ENCODE results near the gene SAV1. TPM values are rescaled to one million over a fixed set of nuclear protein-coding genes. Genes with fewer than 3 reads are reported as not detected.
A peak's percentile ranks its signal among the peaks of the same experiment; 100 is the strongest.

The SAV1 gene
- total RNA-seq, 1 experiment from 2014 or later, result 34.7 TPM

DNA sequence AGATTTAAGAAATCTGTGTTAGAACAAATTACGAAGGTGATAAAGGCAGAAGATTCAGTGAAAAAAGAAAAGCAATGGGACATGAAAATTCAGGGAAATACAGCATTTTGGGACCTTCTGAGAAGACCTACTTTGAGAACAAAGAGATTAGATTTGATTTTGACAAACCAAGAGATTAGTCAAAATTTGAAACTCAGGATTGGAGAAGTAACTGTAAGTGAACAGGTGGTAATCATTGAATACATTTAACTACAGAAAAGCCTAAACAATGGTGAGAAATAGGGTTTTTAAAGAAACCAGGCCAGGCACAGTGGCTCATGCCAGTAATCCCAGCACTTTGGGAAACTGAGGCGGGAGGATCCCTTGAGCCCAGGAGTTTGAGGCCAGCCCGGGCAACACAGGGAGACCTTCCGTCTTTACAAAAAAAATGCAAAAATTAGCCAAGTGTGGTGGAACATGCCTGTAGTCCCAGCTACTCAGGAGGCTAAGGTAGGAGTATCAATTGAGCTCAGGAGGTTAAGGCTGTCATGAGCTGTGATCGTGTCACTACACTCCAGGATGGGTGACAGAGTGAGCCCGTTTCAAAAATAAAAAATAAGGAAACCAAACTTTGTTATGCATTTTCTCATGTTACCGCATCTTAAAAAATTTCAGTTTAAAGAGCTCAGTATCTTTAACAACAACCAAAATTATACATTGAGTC, 8.9 kb upstream of the SAV1 start:
- Mint-ChIP-seq H3K27me3 (ENCODE audit: insufficient read depth, unreplicated experiment) (no peaks in the 10 kb centered on the region), H3K27ac (ENCODE audit: low read depth, unreplicated experiment) (peak overlapping the region; percentile 73), H3K4me3 (ENCODE audit: unreplicated experiment) (peak overlapping the region; percentile 32), H3K36me3 (ENCODE audit: insufficient read depth, unreplicated experiment) (peaks cover 6% of the 10 kb centered on the region), H3K9me3 (ENCODE audit: unreplicated experiment) (no peaks in the 10 kb centered on the region), H3K4me1 (ENCODE audit: insufficient read depth, unreplicated experiment) (peaks cover 28% of the 10 kb centered on the region)
- intact Hi-C loops (cut with micrococcal nuclease), result no loop called here
- ChIA-PET POLR2A (interaction anchor here (0.6 to 3.0 kb wide), 18 partner anchors 9 to 365 kb away, joined by 3 to 40 read pairs (median 4); partner anchors contain the start of genes ATL1, DMAC2L, L2HGDH and SAV1), CTCF (interaction anchor here (0.6 to 1.8 kb wide), 6 partner anchors 9 to 134 kb away, joined by 3 to 5 read pairs (median 4); partner anchors contain the start of gene SAV1)
- TF ChIP-seq, protein P1, sequence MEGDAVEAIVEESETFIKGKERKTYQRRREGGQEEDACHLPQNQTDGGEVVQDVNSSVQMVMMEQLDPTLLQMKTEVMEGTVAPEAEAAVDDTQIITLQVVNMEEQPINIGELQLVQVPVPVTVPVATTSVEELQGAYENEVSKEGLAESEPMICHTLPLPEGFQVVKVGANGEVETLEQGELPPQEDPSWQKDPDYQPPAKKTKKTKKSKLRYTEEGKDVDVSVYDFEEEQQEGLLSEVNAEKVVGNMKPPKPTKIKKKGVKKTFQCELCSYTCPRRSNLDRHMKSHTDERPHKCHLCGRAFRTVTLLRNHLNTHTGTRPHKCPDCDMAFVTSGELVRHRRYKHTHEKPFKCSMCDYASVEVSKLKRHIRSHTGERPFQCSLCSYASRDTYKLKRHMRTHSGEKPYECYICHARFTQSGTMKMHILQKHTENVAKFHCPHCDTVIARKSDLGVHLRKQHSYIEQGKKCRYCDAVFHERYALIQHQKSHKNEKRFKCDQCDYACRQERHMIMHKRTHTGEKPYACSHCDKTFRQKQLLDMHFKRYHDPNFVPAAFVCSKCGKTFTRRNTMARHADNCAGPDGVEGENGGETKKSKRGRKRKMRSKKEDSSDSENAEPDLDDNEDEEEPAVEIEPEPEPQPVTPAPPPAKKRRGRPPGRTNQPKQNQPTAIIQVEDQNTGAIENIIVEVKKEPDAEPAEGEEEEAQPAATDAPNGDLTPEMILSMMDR (IDR thresholded peaks at IDR 0.05; ENCODE audit: unreplicated experiment), result no peak
- no peak for DNase-seq (ENCODE audit: unreplicated experiment)
- no TSS peak for BruUV-seq (replicated peaks)

DNA sequence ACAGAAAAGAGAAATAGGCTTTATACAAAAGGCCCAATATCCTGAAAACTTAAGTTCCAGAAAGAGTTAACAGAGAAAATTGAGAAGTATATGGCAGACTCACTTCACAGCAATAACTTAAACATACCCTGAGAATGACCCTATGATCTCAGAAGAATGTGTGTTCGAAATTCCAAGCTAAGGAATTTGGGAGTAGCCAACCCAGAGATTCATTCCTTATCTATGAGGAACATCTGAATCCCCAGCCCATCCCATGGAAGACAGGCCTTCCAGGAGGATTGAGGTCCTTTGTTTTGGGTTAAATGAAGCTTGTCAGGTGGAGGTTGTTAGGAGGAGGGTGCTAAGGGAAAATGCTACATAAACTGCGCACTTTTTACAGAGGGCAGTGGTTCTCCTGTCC, 7.5 kb upstream of the SAV1 start:
- H3K27ac Mint-ChIP-seq (ENCODE audit: low read depth, unreplicated experiment), result no peak overlapping the region
- intact Hi-C loops (cut with micrococcal nuclease), result no loop called here
- POLR2A ChIA-PET, result interaction anchor here (1.3 to 1.6 kb wide), 3 partner anchors 9 to 75 kb away, joined by 4 to 7 read pairs (median 4); no protein-coding TSS in a partner anchor
- no peaks in the 10 kb centered on the region for H3K9me3 Mint-ChIP-seq (ENCODE audit: unreplicated experiment)
- peaks cover 28% of the 10 kb centered on the region for H3K4me1 Mint-ChIP-seq (ENCODE audit: insufficient read depth, unreplicated experiment)
- peaks cover 2% of the 10 kb centered on the region for H3K36me3 Mint-ChIP-seq (ENCODE audit: insufficient read depth, unreplicated experiment)
- H3K27me3 Mint-ChIP-seq (ENCODE audit: insufficient read depth, unreplicated experiment), result no peaks in the 10 kb centered on the region
- BruUV-seq (replicated peaks), result no TSS peak
- TF ChIP-seq, protein P1 (IDR thresholded peaks at IDR 0.05; ENCODE audit: unreplicated experiment), result no peak
- no peak overlapping the region for H3K4me3 Mint-ChIP-seq (ENCODE audit: unreplicated experiment)
- CTCF ChIA-PET, result no interaction called here
- DNase-seq (ENCODE audit: unreplicated experiment), result no peak

DNA sequence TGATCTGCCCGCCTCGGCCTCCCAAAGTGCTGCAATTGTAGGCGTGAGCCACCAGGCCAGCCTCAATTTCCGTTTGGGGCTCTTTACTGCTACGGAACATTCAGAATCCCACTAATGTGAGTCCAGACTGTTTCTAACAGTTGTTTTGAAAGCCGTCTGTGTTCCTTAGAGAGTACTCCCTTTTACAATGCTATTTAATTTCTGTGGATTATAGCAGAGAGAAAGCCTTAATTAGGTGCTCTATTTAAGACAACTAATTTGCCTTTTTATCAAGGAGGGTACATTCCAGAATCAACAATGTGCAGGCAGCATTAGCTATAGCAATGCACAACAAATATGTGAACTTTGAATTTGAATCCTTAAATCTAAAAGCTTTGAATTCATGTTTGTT, 2.8 kb upstream of the SAV1 start:
- H3K9me3 Mint-ChIP-seq (ENCODE audit: unreplicated experiment), result no peaks in the 10 kb centered on the region
- DNase-seq (ENCODE audit: unreplicated experiment), result no peak
- peaks cover 10% of the 10 kb centered on the region for H3K4me1 Mint-ChIP-seq (ENCODE audit: insufficient read depth, unreplicated experiment)
- peaks cover 8% of the 10 kb centered on the region for H3K36me3 Mint-ChIP-seq (ENCODE audit: insufficient read depth, unreplicated experiment)
- H3K27ac Mint-ChIP-seq (ENCODE audit: low read depth, unreplicated experiment), result no peak overlapping the region
- no peak overlapping the region for H3K4me3 Mint-ChIP-seq (ENCODE audit: unreplicated experiment)
- intact Hi-C loops (cut with micrococcal nuclease), result no loop called here
- ChIA-PET CTCF (interaction anchor here (1.0 to 1.5 kb wide), 2 partner anchors 43 to 190 kb away, joined by 3 to 4 read pairs; no protein-coding TSS in a partner anchor), POLR2A (interaction anchor here (0.9 kb wide), 1 partner anchor 10 kb away, joined by 4 read pairs; no protein-coding TSS in a partner anchor)
- BruUV-seq (replicated peaks), result no TSS peak
- no peaks in the 10 kb centered on the region for H3K27me3 Mint-ChIP-seq (ENCODE audit: insufficient read depth, unreplicated experiment)
- TF ChIP-seq, protein P1 (IDR thresholded peaks at IDR 0.05; ENCODE audit: unreplicated experiment), result no peak

DNA sequence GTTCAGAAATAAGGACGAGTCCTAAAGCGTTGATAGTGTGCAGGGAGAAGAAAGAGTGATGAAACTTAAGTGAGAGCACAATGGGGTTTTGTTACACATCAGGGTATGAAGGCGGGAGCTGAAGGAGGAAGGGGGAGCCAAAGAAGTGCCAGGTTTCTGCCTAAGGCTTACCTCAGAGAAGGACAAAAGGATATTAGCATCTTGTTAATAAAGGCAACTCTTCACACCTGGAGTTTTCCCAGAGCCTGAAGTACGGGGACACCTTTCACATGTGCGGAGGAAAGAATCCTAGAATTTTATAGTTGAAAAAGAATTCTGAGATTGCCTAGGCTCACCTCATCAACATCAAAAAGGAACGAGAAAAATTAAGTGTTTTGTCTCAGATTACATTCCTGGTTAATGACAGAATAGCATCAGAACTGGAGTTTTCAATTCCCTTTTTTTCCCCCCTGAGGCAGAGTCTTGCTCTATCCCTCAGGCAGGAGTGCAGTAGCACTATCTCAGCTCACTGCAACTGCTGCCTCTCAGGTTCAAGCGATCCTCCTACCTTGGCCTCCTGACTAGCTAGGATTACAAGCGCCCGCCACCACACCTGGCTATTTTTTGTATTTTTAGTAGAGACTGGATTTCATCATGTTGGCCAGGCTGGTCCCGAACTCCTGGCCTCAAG, 2.2 kb upstream of the SAV1 start:
- Mint-ChIP-seq H3K27ac (ENCODE audit: low read depth, unreplicated experiment) (no peak overlapping the region), H3K4me3 (ENCODE audit: unreplicated experiment) (no peak overlapping the region), H3K9me3 (ENCODE audit: unreplicated experiment) (no peaks in the 10 kb centered on the region), H3K27me3 (ENCODE audit: insufficient read depth, unreplicated experiment) (no peaks in the 10 kb centered on the region), H3K36me3 (ENCODE audit: insufficient read depth, unreplicated experiment) (peaks cover 9% of the 10 kb centered on the region), H3K4me1 (ENCODE audit: insufficient read depth, unreplicated experiment) (peaks cover 4% of the 10 kb centered on the region)
- POLR2A ChIA-PET, result interaction anchor here (0.9 kb wide), 1 partner anchor 10 kb away, joined by 4 read pairs; no protein-coding TSS in a partner anchor
- intact Hi-C loops (cut with micrococcal nuclease), result no loop called here
- no TSS peak for BruUV-seq (replicated peaks)
- no peak for DNase-seq (ENCODE audit: unreplicated experiment)
- TF ChIP-seq, protein P1 (IDR thresholded peaks at IDR 0.05; ENCODE audit: unreplicated experiment), result no peak
- CTCF ChIA-PET, result interaction anchor here (0.5 kb wide), 1 partner anchor 240 kb away, joined by 3 read pairs; no protein-coding TSS in a partner anchor
